Ectodermal cell (in vitro differentiated cells): ENCODE measurements around the gene BEND6.

ENCODE experiments used
- H3K27ac ChIP-seq: 2 replicates; pipeline ENCODE4 v1.7.0; 2013; ENCODE audit warnings: mild to moderate bottlenecking, low read depth, low read length; ENCODE audit not compliant: insufficient read depth, poor library complexity, severe bottlenecking
- H3K27me3 ChIP-seq: 2 replicates; pipeline ENCODE4 v1.7.0; 2013; ENCODE audit warnings: mild to moderate bottlenecking, low read length; ENCODE audit not compliant: insufficient read depth, control insufficient read depth, poor library complexity, severe bottlenecking
- H3K36me3 ChIP-seq: one replicate; pipeline ENCODE4 v1.7.0; 2013; ENCODE audit warnings: low read length; ENCODE audit not compliant: control insufficient read depth, insufficient read depth
- H3K4me1 ChIP-seq: one replicate; pipeline ENCODE4 v1.7.0; 2013; ENCODE audit warnings: low read length; ENCODE audit not compliant: control insufficient read depth, insufficient read depth
- H3K4me3 ChIP-seq: 2 replicates; pipeline ENCODE4 v1.7.0; 2013; ENCODE audit warnings: low read depth, low read length, control low read depth; ENCODE audit not compliant: insufficient read depth
- H3K9me3 ChIP-seq: 2 replicates; pipeline ENCODE4 v1.7.0; 2013; ENCODE audit warnings: mild to moderate bottlenecking, low read length, moderate library complexity; ENCODE audit not compliant: control insufficient read depth
- WGBS, 2 experiments: methylation state at CpG; one replicate each; pipeline ENCODE4 v1.1.7; 2013; ENCODE audit warnings: missing lambda C conversion rate in 2 of 2; 5-methylcytosine and 5-hydroxymethylcytosine counted together

Gene BEND6

DNA sequence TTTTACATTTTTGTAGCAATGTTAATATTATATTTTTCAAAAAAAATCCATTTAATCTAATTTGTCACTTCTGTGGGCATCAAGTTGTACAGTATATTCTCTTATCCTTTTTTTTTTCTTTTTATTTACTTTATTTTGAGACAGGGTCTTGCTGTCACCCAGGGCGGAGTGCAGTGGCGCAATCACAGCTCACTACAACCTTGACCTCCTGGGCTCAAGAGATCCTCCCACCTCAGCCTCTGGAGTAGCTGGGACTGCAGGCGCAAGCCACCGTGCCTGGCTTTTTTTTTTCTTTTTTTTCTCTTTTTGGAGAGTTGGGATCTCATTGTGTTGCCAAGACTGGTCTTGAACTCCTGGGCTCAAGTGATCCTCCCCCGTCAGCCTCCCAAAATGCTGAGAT, 14.4 kb upstream of the BEND6 start:
- H3K4me3 ChIP-seq: no peak overlapping the region
- no peak overlapping the region for H3K27ac ChIP-seq
- no peaks in the 10 kb centered on the region for H3K36me3 ChIP-seq
- H3K9me3 ChIP-seq: no peaks in the 10 kb centered on the region
- no peaks in the 10 kb centered on the region for H3K27me3 ChIP-seq
- H3K4me1 ChIP-seq: no peaks in the 10 kb centered on the region
- WGBS, 2 experiments: 94 to 95% methylated on average over 5 of the region's 5 CpGs

DNA sequence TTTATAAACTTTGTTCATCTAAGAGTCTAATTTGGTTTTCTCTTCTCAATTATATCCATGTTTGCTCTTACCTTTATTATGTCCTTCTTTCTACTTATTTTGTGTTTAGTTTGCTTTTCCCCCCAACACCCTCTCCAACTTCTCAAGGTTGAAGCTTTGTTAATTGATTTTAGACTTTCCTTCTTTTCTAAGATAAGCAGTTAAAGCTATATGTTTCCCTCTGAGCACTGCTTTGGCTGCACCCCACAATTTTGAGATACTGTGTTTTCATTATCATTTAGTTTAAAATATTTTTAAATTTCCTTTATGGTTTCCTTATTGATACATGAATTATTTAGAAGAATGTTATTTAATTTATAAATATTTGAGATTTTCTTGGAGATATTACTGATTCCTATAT, 13.9 kb upstream of the BEND6 start:
- Histone ChIP-seq H3K27me3 (no peaks in the 10 kb centered on the region), H3K36me3 (no peaks in the 10 kb centered on the region), H3K9me3 (no peaks in the 10 kb centered on the region), H3K27ac (no peak overlapping the region), H3K4me3 (no peak overlapping the region), H3K4me1 (no peaks in the 10 kb centered on the region)

DNA sequence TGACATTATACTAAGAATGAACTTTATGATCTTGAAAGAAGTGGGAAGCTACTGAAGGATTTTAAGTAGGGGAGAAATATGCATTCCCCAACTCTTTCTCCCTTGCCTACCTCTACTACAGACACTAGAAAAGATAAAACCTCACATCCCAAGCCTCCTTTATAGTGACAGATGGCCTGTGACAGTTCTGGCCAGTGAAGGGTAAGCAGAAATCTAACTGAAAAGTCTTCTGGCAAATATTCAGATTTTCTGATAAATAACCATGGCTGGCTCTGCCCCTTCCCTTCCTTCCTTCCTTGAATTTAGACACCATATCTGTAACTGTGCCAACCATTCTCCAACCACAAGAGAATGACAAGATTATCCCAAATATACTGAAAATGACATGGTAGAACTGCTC, 10.2 kb upstream of the BEND6 start:
- H3K4me1 ChIP-seq: no peaks in the 10 kb centered on the region
- no peaks in the 10 kb centered on the region for H3K36me3 ChIP-seq
- no peaks in the 10 kb centered on the region for H3K9me3 ChIP-seq
- no peaks in the 10 kb centered on the region for H3K27me3 ChIP-seq
- H3K4me3 ChIP-seq: no peak overlapping the region
- no peak overlapping the region for H3K27ac ChIP-seq

DNA sequence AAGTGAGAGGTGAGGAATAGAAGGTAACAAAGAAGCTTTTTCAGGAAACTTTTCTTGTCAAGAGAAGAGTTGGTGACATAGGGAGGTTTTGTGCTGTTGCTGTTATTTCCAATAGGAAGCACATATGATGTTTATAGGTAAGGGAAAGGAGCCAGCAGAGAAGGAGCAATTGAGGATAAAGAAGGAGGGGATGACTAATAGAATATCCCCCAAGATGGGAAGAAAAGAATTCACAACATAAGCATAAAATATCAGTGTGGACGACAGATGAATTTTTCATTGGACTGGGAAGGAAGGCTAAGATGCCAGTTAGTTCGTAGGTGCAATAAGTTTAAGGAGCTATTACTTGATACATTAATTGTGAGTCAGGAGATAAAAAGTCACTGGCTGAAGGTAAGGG, 8.5 kb upstream of the BEND6 start:
- H3K36me3 ChIP-seq: no peaks in the 10 kb centered on the region
- H3K4me3 ChIP-seq: no peak overlapping the region
- H3K27ac ChIP-seq: no peak overlapping the region
- H3K9me3 ChIP-seq: no peaks in the 10 kb centered on the region
- 80 to 94% methylated on average over 2 of the region's 2 CpGs for WGBS, 2 experiments
- no peaks in the 10 kb centered on the region for H3K27me3 ChIP-seq
- no peaks in the 10 kb centered on the region for H3K4me1 ChIP-seq

DNA sequence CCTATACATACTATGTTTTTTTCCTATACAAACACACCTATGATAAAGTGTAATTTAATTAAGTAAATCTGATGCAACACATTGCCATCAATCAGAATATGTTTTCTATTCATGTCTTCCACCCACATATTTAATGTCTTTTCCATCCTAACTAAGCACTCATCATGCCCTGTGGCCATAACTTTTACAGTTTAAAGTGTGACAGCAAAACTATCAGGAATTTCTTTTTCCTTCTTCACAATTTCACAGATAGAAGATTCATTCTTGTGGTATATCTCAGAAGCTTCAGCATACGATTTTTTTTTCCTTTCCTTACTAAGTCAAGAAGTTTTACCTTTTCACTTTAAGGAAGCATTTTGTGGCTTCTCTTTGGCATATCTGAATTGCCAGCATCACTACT, 7.0 kb upstream of the BEND6 start:
- WGBS, 2 experiments: 91 to 100% methylated on average over 1 of the region's 1 CpG

DNA sequence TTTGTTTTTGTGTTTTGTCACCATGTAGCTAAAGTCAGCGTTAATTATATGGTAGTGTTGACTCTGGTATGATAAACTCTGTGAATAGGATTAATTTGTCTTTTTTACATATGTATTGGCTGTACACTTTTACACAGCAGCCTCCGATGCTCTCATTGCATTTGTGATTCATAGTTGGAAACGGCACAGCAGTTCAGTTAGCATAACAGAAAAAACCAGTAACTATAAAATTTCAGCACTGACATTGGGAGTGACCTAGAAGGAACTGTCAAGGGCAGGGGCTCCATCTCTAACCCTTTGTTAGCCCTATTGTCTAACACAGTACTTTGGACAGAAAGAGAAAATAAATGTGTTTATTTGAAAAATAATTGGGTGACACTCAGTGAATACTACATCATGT, 5.6 kb upstream of the BEND6 start:
- Histone ChIP-seq H3K4me3 (no peak overlapping the region), H3K36me3 (no peaks in the 10 kb centered on the region), H3K27me3 (peaks cover 24% of the 10 kb centered on the region), H3K4me1 (no peaks in the 10 kb centered on the region), H3K27ac (no peak overlapping the region), H3K9me3 (no peaks in the 10 kb centered on the region)
- 96 to 98% methylated on average over 3 of the region's 3 CpGs for WGBS, 2 experiments

More for the DNA sequence above, 7.0 kb upstream of the BEND6 start:
- H3K27me3 ChIP-seq: peaks cover 11% of the 10 kb centered on the region
- no peak overlapping the region for H3K4me3 ChIP-seq
- no peaks in the 10 kb centered on the region for H3K4me1 ChIP-seq
- no peaks in the 10 kb centered on the region for H3K9me3 ChIP-seq
- no peaks in the 10 kb centered on the region for H3K36me3 ChIP-seq
- H3K27ac ChIP-seq: no peak overlapping the region

DNA sequence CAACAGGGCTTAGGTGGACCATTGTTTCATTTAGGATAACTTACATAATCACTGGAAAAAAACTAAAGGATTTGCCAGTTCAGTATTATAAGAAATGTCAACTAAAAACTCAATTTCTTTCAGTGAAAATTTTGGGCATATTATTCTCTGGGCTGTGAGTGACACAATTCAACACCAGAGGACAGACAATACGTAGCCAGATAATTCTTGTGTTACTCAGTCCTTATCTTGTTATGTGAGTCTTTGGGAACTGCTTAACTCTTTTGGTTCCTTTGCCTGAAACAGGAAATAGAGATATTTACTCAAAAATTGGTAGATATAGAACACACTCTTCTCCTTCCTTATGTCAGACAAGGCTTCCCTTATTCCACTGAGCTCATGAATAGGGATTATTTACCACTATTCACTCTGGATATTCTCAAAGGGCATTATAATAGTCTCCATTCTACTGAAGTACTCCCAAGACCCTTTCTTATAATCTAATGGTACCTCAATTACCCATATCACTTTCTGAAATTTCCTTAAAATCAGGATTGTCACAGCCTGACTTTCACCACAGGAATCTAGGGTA, 4.9 kb upstream of the BEND6 start:
- WGBS, 2 experiments: 75 to 88% methylated on average over 1 of the region's 1 CpG
- no peak overlapping the region for H3K27ac ChIP-seq
- no peaks in the 10 kb centered on the region for H3K36me3 ChIP-seq
- peaks cover 29% of the 10 kb centered on the region for H3K27me3 ChIP-seq
- H3K4me1 ChIP-seq: no peaks in the 10 kb centered on the region
- no peaks in the 10 kb centered on the region for H3K9me3 ChIP-seq
- H3K4me3 ChIP-seq: no peak overlapping the region

DNA sequence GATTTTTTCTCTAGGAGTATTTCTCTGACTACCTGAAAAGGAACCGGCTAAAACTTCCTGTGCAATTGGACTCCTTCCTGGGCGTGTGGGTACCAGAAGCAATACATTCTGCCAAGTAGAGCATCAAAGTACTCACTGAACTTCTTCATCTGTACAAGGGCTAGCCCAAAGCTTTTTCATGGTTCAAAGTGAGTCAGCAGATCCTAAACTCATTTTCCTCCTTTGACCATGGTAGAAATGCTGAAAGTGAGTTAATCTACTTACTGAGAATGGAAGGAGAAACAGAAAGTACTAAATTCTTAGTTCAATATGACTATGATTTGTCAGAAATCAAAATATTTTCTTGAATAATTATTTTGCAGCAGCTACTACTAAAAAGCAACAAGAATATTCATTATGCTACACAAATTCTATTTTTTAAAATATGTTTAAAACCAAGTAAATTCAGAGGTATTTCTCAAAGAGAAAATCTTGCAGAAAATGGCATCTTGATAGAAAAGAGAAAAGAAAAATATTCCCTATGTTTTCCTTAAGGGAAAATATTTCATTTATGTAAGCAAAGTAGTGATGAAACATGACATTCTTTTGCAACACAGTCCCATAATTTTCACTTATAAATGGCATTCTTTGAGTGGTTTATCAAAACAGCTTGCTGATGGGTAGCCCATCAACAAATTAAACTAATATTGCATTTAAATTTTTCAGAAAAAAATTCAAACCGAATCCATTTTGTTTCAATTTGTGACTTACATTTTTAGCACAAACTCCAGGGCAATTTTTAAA, 3.7 kb upstream of the BEND6 start:
- H3K9me3 ChIP-seq: no peaks in the 10 kb centered on the region
- H3K27ac ChIP-seq: no peak overlapping the region
- H3K4me1 ChIP-seq: no peaks in the 10 kb centered on the region
- no peaks in the 10 kb centered on the region for H3K36me3 ChIP-seq
- H3K27me3 ChIP-seq: peaks cover 39% of the 10 kb centered on the region
- 93 to 98% methylated on average over 3 of the region's 3 CpGs for WGBS, 2 experiments
- no peak overlapping the region for H3K4me3 ChIP-seq

DNA sequence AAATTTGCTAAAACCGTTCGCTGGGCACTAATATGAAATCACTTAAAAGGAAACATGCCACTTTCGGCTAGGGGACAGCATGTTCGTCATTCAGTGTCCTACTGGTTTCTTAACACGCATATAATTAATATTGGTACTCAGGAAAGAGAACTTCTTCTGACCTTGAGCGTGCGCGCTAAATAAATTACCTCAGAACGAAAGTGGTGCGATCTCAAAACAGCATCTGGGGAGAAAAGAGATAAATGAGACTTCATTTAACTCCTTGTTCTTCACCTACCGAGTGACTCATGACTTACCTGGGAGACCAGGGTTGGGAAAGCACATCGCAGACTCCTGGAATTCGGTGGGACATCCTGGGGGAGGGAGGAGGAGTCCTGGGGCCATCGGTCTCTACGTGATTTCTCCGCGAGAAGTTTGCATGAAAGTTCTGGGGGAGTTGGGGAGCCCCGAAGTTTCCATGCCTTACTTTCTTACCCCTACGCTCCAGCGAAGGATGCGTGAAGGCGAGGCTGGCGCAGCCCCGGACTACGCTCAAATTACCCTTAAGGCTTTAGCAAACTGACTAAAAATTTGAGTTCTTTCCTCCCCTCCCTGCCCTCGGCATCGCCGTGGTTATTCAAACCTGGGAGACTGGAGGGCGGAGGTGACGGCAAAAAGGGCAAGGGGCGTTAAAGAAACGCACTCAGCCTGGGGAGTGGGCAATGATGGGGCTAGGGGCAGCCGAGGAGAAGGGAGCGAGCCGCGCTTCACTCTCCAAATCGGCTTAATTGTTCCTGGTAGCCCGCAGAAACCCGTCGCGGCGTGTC, 1.1 kb upstream of the BEND6 start:
- no peaks in the 10 kb centered on the region for H3K4me1 ChIP-seq
- WGBS, 2 experiments: 3 to 4% methylated on average over 42 of the region's 42 CpGs
- peaks cover 50% of the 10 kb centered on the region for H3K27me3 ChIP-seq
- H3K4me3 ChIP-seq: peak overlapping the region; percentile 57
- H3K36me3 ChIP-seq: no peaks in the 10 kb centered on the region
- no peak overlapping the region for H3K27ac ChIP-seq
- no peaks in the 10 kb centered on the region for H3K9me3 ChIP-seq
